Measurements from ENCODE around the gene WDTC1. TPM values are rescaled to one million over a fixed set of nuclear protein-coding genes. Genes with fewer than 3 reads are reported as not detected.
"Not testable (repeated sequence)": the region's sequence is repeated elsewhere in the genome, so short reads cannot be mapped to it uniquely, and the experiment has no call there.

Gene WDTC1
- total and polyA plus RNA-seq, 2 experiments from 2014 or later = 18.9 to 52.5 TPM

- H3K9me3 ChIP-seq (ENCODE audit: low read depth) = no peaks in the 10 kb centered on the region
- DNase-seq (ENCODE audit: low read depth in 1 of 2, low spot score in 1 of 2) = no peak
- no peaks in the 10 kb centered on the region for H3K27me3 ChIP-seq
- no peaks in the 10 kb centered on the region for H3K36me3 ChIP-seq
- no peak overlapping the region for H3K27ac ChIP-seq
- no peak overlapping the region for H3K4me3 ChIP-seq
- no peaks in the 10 kb centered on the region for H3K4me1 ChIP-seq (ENCODE audit: low read depth)
- TF ChIP-seq CTCF (IDR thresholded peaks at IDR 0.05; ENCODE audit: low read depth, low read length) = no peak
These were observed 14.3 kb upstream of the WDTC1 start for GRCh38 chr1:27220096-27220495.

GRCh38 chr1:27220702-27221497 lies 13.5 kb upstream of the WDTC1 start:
- not testable (repeated sequence) for H3K27me3 ChIP-seq; H3K9me3 ChIP-seq (ENCODE audit: low read depth); H3K27ac ChIP-seq; H3K36me3 ChIP-seq; DNase-seq (ENCODE audit: low read depth in 1 of 2, low spot score in 1 of 2); H3K4me1 ChIP-seq (ENCODE audit: low read depth); H3K4me3 ChIP-seq

- Histone ChIP-seq H3K4me1 (ENCODE audit: low read depth) (no peaks in the 10 kb centered on the region), H3K27ac (no peak overlapping the region), H3K4me3 (no peak overlapping the region), H3K36me3 (no peaks in the 10 kb centered on the region), H3K27me3 (no peaks in the 10 kb centered on the region), H3K9me3 (ENCODE audit: low read depth) (no peaks in the 10 kb centered on the region)
- no peak for DNase-seq (ENCODE audit: low read depth in 1 of 2, low spot score in 1 of 2)
- no peak for TF ChIP-seq CTCF (IDR thresholded peaks at IDR 0.05; ENCODE audit: low read depth, low read length)
These were observed 8.8 kb upstream of the WDTC1 start for GRCh38 chr1:27225621-27226020.

- TF ChIP-seq CTCF (IDR thresholded peaks at IDR 0.05; ENCODE audit: low read depth, low read length) = no peak
- H3K4me1 ChIP-seq (ENCODE audit: low read depth) = no peaks in the 10 kb centered on the region
- DNase-seq (ENCODE audit: low read depth in 1 of 2, low spot score in 1 of 2) = no peak
These were observed 6.7 kb upstream of the WDTC1 start for GRCh38 chr1:27227765-27228164.

GRCh38 chr1:27233667-27234048 lies 774 bp upstream of the WDTC1 start:
- Histone ChIP-seq H3K36me3 (no peaks in the 10 kb centered on the region), H3K4me3 (no peak overlapping the region), H3K4me1 (ENCODE audit: low read depth) (no peaks in the 10 kb centered on the region), H3K27me3 (no peaks in the 10 kb centered on the region), H3K27ac (no peak overlapping the region), H3K9me3 (ENCODE audit: low read depth) (no peaks in the 10 kb centered on the region)
- no peak for DNase-seq (ENCODE audit: low read depth in 1 of 2, low spot score in 1 of 2)
- no peak for TF ChIP-seq CTCF (IDR thresholded peaks at IDR 0.05; ENCODE audit: low read depth, low read length)

More at GRCh38 chr1:27227765-27228164, 6.7 kb upstream of the WDTC1 start:
- no peak overlapping the region for H3K4me3 ChIP-seq
- no peak overlapping the region for H3K27ac ChIP-seq
- no peaks in the 10 kb centered on the region for H3K36me3 ChIP-seq
- no peaks in the 10 kb centered on the region for H3K9me3 ChIP-seq (ENCODE audit: low read depth)
- no peaks in the 10 kb centered on the region for H3K27me3 ChIP-seq

GRCh38 chr1:27235827-27236226 lies 1.4 kb downstream of the WDTC1 start:
- Histone ChIP-seq H3K36me3 (no peaks in the 10 kb centered on the region), H3K9me3 (ENCODE audit: low read depth) (no peaks in the 10 kb centered on the region), H3K4me1 (ENCODE audit: low read depth) (no peaks in the 10 kb centered on the region), H3K27ac (peak overlapping the region; percentile 52), H3K27me3 (no peaks in the 10 kb centered on the region), H3K4me3 (peak overlapping the region; percentile 68)
- TF ChIP-seq CTCF (IDR thresholded peaks at IDR 0.05; ENCODE audit: low read depth, low read length) = no peak
- DNase-seq (ENCODE audit: low read depth in 1 of 2, low spot score in 1 of 2) = peak in 1 of 2 donors; percentile 14

Data from cardiac muscle cell (in vitro differentiated cells and primary cell).